Measurements from ENCODE around the gene BRAF.

The BRAF gene

GRCh38 chr7:140873434-140873833 lies 51.3 kb downstream of the BRAF start:
- TF ChIP-seq, protein P1, sequence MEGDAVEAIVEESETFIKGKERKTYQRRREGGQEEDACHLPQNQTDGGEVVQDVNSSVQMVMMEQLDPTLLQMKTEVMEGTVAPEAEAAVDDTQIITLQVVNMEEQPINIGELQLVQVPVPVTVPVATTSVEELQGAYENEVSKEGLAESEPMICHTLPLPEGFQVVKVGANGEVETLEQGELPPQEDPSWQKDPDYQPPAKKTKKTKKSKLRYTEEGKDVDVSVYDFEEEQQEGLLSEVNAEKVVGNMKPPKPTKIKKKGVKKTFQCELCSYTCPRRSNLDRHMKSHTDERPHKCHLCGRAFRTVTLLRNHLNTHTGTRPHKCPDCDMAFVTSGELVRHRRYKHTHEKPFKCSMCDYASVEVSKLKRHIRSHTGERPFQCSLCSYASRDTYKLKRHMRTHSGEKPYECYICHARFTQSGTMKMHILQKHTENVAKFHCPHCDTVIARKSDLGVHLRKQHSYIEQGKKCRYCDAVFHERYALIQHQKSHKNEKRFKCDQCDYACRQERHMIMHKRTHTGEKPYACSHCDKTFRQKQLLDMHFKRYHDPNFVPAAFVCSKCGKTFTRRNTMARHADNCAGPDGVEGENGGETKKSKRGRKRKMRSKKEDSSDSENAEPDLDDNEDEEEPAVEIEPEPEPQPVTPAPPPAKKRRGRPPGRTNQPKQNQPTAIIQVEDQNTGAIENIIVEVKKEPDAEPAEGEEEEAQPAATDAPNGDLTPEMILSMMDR (IDR thresholded peaks at IDR 0.05; ENCODE audit: borderline replicate concordance, insufficient read depth, low read depth, low read length), result no peak
- no peak overlapping the region for H3K4me3 ChIP-seq (ENCODE audit: low read depth, low read length)

- TF ChIP-seq, protein P1 (IDR thresholded peaks at IDR 0.05; ENCODE audit: borderline replicate concordance, insufficient read depth, low read depth, low read length), result no peak
- no peak overlapping the region for H3K4me3 ChIP-seq (ENCODE audit: low read depth, low read length)
These were observed 54.7 kb downstream of the BRAF start for GRCh38 chr7:140870003-140870402.

DNA sequence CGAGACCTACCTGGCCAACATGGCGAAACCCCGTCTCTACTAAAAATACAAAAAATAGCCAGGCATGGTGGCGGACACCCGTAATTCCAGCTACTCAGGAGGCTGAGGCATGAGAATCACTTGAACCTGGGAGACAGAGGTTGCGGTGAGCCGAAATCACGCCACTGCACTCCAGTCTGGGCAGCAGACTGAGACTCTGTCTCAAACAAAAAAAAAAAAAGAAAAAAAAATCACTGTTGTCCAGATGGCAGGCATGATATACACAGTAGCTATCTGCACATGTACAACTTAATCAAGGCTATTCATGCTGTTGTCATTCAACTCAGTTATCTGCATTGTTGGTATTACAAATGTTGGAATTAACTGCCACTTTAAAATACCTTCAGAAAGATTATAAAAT lies 55.3 kb downstream of the BRAF start:
- H3K4me3 ChIP-seq (ENCODE audit: low read depth, low read length), result no peak overlapping the region
- TF ChIP-seq, protein P1 (IDR thresholded peaks at IDR 0.05; ENCODE audit: borderline replicate concordance, insufficient read depth, low read depth, low read length), result no peak

- H3K4me3 ChIP-seq (ENCODE audit: low read depth, low read length), result no peak overlapping the region
- TF ChIP-seq, protein P1 (IDR thresholded peaks at IDR 0.05; ENCODE audit: borderline replicate concordance, insufficient read depth, low read depth, low read length), result no peak
These were observed 57.0 kb downstream of the BRAF start for GRCh38 chr7:140867467-140868462.

DNA sequence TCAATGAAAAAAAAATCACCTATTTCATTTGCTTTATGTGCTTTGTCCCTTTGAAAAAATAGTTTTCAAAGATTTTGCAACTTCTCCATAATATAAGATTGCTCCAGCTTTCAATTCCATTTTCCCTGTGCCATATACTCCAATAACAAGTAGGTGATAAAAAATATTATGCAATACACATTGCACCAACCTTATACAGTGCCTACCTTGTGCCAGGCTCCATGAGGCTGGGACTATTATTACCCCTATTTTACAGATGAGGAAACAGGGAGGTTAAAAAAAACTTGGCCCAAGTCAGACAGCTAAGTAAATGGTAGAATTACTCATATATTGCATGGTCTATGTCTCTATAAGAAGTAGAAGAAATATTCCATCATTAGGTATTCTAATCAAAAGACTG lies 57.8 kb downstream of the BRAF start:
- no peak overlapping the region for H3K4me3 ChIP-seq (ENCODE audit: low read depth, low read length)
- TF ChIP-seq, protein P1 (IDR thresholded peaks at IDR 0.05; ENCODE audit: borderline replicate concordance, insufficient read depth, low read depth, low read length), result no peak

DNA sequence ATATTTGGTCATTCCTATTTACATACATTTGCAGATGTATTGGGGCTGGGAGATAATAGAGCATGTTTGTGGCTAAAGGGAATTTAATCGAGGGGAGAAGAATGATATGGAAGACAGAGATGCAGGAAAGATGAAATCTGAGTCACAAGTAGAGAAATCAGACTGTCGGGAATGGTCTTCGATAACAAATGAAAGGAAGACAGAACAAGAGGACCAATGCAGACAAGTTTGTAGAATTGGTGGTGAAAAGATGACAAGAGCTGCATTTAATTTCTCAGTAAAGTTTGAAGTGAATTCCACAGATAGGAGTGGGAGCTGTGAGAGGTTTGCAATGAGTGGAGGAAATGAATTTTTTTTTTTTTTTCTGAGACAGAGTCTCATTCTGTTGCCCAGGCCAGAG lies 60.0 kb downstream of the BRAF start:
- no peak overlapping the region for H3K4me3 ChIP-seq (ENCODE audit: low read depth, low read length)
- TF ChIP-seq, protein P1 (IDR thresholded peaks at IDR 0.05; ENCODE audit: borderline replicate concordance, insufficient read depth, low read depth, low read length), result no peak

- TF ChIP-seq, protein P1 (IDR thresholded peaks at IDR 0.05; ENCODE audit: borderline replicate concordance, insufficient read depth, low read depth, low read length), result no peak
- H3K4me3 ChIP-seq (ENCODE audit: low read depth, low read length), result no peak overlapping the region
These were observed 60.9 kb downstream of the BRAF start for GRCh38 chr7:140863867-140864266.

All from GM12875 (cell line).